ENCODE measurements around the gene SUGP2. TPM values are rescaled to one million over a fixed set of nuclear protein-coding genes. Genes with fewer than 3 reads are reported as not detected.

Gene SUGP2
- total RNA-seq, 1 donor from 2014 or later, result 11.0 TPM

- no peak for DNase-seq (ENCODE audit: low read depth in 2 of 2)
Observed at GRCh38 chr19:18955042-18955441, 78.3 kb downstream of the SUGP2 start.

DNA sequence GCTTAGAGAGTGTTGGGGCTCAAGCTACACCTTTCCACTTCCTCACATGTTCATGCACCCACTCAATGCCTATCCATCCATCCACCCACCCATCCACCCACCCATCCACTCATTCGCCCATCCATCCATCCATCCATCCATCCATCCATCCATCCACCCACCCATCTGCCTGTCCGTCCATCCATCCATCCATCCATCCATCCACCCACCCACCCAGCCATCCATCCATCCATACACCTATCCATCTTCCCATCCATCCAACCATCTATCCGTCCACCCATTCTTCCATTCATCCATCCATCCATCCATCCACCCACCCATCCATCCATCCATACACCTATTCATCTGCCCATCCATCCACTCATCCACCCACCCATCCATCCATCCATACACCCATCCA is 79.2 kb downstream of the SUGP2 start:
- no peak for DNase-seq (ENCODE audit: low read depth in 2 of 2)

GRCh38 chr19:18952364-18953003 is 80.8 kb downstream of the SUGP2 start:
- DNase-seq (ENCODE audit: low read depth in 2 of 2), result peak; percentile 56 to 81

- DNase-seq (ENCODE audit: low read depth in 2 of 2), result no peak
Observed at GRCh38 chr19:18951721-18952281, 81.5 kb downstream of the SUGP2 start.

DNA sequence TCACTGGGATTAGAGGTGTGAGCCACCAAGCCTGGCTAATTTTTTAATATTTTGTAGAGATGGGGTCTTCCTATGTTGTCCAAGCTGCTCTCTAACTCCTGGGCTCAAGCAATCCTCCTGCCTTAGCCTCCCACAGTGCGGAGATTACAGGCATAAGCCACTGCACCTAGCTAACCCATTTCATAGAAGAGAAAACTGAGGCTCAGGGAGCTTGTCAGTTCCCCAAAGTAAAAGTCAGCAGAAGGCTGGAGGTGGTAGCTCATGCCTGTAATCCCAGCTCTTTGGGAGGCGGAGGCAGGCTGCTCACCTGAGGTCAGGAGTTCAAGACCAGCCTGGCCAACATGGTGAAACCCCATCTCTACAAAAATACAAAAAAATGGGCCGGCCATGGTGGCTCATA is 83.5 kb downstream of the SUGP2 start:
- no peak for DNase-seq (ENCODE audit: low read depth in 2 of 2)

DNA sequence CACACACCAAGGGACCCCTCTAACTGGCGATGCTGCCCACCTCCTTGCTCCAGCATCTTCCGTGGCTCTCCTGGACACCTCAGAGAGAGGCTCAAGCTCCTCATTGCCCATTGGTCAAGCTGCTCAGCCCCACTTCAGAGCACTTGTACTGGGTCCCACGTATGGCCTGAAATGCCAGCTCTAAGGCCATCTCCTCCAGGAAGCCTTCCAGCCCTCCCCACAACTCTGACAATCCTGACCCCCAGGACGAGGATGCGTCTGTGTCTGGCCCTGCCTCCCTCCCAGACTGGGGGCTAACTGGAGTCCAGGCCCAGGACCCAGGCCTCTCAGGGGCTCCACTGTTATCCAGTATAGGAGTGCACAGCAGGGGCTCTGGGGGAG is 84.4 kb downstream of the SUGP2 start:
- no peak for DNase-seq (ENCODE audit: low read depth in 2 of 2)

DNA sequence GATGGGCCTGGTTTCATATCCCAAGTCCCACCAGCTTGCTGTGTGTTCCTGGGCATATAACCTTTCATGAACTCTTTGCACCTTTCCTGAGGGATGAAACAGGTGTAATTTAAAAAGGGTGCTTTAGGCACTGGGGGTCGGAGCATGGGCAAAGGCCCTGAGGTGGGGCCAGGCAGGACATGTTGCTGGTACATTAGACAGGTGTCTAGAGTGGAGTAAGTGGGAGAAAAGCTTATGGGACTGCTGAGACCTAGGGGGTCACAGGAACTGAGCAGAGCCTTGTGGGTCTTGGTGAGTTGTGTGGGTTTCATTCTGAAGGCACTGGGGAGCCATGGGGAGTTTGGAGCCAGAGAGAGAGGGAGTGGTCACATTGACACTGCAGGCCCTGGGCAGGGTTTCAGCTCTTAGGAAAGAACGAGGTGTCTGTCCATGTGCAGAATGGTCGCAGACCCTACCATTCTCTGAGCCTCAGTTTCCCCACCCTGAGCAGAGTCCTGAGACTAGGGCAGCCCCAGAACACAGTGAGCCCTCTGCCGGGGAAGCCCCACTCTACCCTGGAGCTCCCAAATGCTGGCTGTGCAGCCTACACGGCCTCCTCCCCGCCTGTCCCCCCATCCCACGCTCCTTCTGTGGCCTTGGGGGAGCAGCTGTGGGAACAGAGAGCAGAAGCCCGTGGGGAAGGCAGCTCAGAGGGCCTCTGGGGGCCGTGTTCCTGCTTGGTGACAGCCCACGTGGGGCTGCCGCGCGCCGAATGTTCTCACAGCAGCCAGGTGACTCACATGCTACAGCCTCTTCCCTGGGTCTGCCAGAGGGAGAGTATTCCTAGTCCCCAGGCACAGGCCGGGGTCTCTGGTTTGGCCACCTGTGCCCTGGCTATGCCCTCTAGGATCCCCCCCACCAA is 85.0 kb downstream of the SUGP2 start:
- DNase-seq (ENCODE audit: low read depth in 2 of 2), result no peak

DNA sequence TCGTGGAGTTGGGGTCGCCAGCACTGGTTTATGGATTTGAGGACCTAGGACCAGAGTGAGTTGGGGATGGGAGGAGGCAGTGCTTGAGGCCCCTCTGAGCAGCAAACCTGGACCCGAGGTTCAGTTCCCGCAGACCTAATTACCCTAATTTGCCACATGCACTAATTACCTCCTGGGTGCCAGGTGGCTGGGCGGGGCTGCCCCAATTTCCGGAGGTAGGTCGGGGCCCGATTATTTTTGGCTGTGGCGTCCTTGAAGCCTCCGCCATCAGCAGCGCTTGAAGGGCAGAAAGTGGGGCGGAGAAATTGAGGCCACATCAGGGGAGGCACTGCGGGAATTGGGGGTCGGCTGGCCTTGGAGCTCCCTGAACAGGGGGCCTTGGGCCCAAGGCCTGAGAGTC is 86.4 kb downstream of the SUGP2 start:
- no peak for DNase-seq (ENCODE audit: low read depth in 2 of 2)

DNA sequence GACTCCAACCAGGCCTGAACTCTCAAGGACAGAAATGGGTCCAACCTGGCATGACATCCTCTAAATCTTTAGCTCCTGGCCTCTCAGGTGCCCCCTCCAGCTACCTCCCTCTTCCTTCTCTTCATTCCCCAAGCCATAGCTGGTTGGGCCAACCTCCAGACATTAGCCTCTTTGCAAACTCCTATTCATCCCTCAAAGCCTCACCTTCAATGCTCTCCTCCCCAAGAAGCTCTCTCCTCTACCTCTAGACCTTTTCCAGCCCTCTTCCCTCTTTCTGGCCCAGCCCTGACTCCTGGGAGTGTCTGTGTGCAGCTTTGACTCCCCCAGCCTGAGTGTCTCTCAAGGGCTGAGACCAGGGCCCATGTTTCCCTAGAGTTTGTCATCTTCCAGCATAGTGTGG is 87.0 kb downstream of the SUGP2 start:
- DNase-seq (ENCODE audit: low read depth in 2 of 2), result no peak

DNA sequence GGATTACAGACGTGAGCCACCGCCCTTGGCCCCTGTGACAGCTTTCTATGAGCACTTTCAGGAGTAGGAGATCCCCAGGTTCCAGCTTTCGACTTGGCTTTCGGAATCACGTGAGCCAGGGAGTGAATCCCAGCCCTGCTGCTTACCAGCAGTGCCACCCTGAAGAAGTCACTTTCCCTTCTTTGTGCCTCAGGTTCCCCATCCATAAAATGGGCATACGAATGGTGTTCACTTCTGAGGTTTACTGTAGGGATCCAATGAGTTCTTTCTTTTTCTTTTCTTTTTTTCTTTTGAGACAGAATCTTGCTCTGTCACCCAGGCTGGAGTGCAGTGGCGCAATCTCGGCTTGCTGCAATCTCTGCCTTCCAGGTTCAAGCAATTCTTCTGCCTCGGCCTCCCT is 88.0 kb downstream of the SUGP2 start:
- DNase-seq (ENCODE audit: low read depth in 2 of 2), result no peak

- DNase-seq (ENCODE audit: low read depth in 2 of 2), result no peak
Observed at GRCh38 chr19:18943465-18943864, 89.9 kb downstream of the SUGP2 start.

DNA sequence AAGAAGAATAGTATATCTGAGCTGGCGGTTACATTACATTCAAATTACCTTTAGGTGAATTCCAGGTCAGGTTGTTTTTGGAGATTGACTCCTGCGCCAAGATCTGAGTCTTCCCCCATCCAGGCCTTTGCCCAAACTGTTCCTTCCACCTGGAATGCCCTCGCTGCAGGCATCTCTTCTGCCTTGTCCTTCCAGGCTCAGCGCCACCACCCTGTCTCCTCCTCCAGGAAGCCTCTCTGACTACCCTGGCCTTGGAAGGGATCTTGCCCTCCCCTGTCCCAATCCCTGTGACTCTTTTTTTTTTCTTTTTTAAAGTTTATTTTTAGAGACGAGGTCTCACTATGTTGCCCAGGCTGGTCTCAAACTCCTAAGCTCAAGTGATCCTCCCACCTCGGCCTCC is 90.6 kb downstream of the SUGP2 start:
- no peak for DNase-seq (ENCODE audit: low read depth in 2 of 2)

DNA sequence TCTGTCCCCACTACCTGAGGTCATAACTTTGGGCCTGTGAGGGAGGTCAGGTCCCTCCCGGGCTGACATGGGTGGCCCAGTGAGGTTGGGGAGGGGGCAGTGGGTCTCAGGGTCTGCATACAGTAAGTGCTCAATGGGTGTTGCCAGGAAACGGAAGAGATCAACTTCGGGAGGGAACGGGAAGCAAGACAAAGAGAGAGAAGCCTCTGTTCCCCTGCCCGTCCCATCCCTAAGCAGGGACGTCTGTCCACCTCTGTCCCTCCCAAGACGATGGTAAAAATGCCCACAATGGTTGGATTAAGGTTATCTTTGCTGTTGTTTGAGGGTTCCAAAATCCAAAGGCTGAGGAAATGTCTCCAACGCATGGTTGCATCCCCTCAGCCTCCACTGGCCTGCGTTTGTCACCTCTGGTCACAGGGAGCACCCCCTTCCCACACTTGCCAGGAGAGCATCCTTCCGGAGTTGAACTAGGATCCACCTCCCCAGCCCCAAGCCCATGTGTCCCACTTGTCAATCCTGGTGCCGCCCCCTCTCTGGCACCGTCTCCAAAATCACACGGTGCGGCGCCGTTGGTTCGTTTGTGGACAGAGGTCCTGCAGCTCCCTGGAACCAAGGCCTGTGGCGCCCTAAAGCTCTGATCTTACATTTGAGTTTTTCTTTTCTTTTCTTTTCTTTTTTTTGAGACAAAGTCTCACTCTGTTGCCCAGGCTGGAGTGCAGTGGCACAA is 91.5 kb downstream of the SUGP2 start:
- DNase-seq (ENCODE audit: low read depth in 2 of 2), result peak in 1 of 2 donors; percentile 25

Other genes with a start within 250 kb of the SUGP2 start
- gene COMP, start 242.2 kb downstream of the SUGP2 start, total RNA-seq, result not detected in 2 replicates
- gene UPF1, start 201.6 kb downstream of the SUGP2 start, total RNA-seq, result 40.2 and 58.9 TPM in 2 replicates
- 2.4 and 5.1 TPM in 2 replicates for gene CERS1, start 137.4 kb downstream of the SUGP2 start, total RNA-seq
- gene COPE, start 114.1 kb downstream of the SUGP2 start, total RNA-seq, result 161 and 214 TPM in 2 replicates
- gene DDX49, start 113.8 kb downstream of the SUGP2 start, total RNA-seq, result 42.7 and 43.9 TPM in 2 replicates
- 96.2 and 232 TPM in 2 replicates for gene HOMER3, start 92.3 kb downstream of the SUGP2 start, total RNA-seq
- gene ARMC6, start 86 bp upstream of the SUGP2 start, total RNA-seq, result 41.0 and 53.7 TPM in 2 replicates
- 3.7 and 4.7 TPM in 2 replicates for gene SLC25A42, start 30.5 kb upstream of the SUGP2 start, total RNA-seq
- gene TMEM161A, start 105.0 kb upstream of the SUGP2 start, total RNA-seq, result 11.3 and 20.5 TPM in 2 replicates
- gene MEF2B, start 136.7 kb upstream of the SUGP2 start, total RNA-seq, result not detected in 2 replicates
- 15.8 and 17.8 TPM in 2 replicates for gene BORCS8, start 158.6 kb upstream of the SUGP2 start, total RNA-seq
- 70.7 and 83.3 TPM in 2 replicates for gene RFXANK, start 158.7 kb upstream of the SUGP2 start, total RNA-seq
- gene NR2C2AP, start 169.9 kb upstream of the SUGP2 start, total RNA-seq, result 8.1 and 10.6 TPM in 2 replicates
- under 0.01 TPM in 1 of 2 replicates, not detected in the other for gene NCAN, start 178.4 kb upstream of the SUGP2 start, total RNA-seq
- not detected in 2 replicates for gene TM6SF2, start 239.8 kb upstream of the SUGP2 start, total RNA-seq

Measured in dermis microvascular lymphatic vessel endothelial cell (primary cell).